Measurements from ENCODE around the gene PNKP. TPM values are rescaled to one million over a fixed set of nuclear protein-coding genes. Genes with fewer than 3 reads are reported as not detected.
A peak's percentile ranks its signal among the peaks of the same experiment; 100 is the strongest.

The PNKP gene
- total RNA-seq, 2 donors from 2014 or later: 29.2 to 32.5 TPM

- TF ChIP-seq, protein P1, sequence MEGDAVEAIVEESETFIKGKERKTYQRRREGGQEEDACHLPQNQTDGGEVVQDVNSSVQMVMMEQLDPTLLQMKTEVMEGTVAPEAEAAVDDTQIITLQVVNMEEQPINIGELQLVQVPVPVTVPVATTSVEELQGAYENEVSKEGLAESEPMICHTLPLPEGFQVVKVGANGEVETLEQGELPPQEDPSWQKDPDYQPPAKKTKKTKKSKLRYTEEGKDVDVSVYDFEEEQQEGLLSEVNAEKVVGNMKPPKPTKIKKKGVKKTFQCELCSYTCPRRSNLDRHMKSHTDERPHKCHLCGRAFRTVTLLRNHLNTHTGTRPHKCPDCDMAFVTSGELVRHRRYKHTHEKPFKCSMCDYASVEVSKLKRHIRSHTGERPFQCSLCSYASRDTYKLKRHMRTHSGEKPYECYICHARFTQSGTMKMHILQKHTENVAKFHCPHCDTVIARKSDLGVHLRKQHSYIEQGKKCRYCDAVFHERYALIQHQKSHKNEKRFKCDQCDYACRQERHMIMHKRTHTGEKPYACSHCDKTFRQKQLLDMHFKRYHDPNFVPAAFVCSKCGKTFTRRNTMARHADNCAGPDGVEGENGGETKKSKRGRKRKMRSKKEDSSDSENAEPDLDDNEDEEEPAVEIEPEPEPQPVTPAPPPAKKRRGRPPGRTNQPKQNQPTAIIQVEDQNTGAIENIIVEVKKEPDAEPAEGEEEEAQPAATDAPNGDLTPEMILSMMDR (IDR thresholded peaks at IDR 0.05): no peak
- no peak for DNase-seq (ENCODE audit: low spot score)
- Histone ChIP-seq H3K36me3 (peaks cover 51% of the 10 kb centered on the region), H3K27me3 (no peaks in the 10 kb centered on the region), H3K9me3 (no peaks in the 10 kb centered on the region), H3K4me1 (peaks cover 0 to 49% of the 10 kb centered on the region in 2 donors), H3K4me3 (no peak overlapping the region), H3K27ac (no peak overlapping the region)
Observed at GRCh38 chr19:49863935-49864320, 3.4 kb downstream of the PNKP start.

GRCh38 chr19:49863254-49863934 lies 4.0 kb downstream of the PNKP start:
- TF ChIP-seq, protein P1 (IDR thresholded peaks at IDR 0.05): no peak
- no peaks in the 10 kb centered on the region for H3K9me3 ChIP-seq
- H3K4me3 ChIP-seq: no peak overlapping the region
- H3K36me3 ChIP-seq: peaks cover 56% of the 10 kb centered on the region
- H3K27me3 ChIP-seq: no peaks in the 10 kb centered on the region
- peaks cover 0 to 43% of the 10 kb centered on the region in 2 donors for H3K4me1 ChIP-seq
- H3K27ac ChIP-seq: no peak overlapping the region
- DNase-seq (ENCODE audit: low spot score): no peak

GRCh38 chr19:49862391-49863253 lies 4.8 kb downstream of the PNKP start:
- TF ChIP-seq, protein P1 (IDR thresholded peaks at IDR 0.05): no peak
- Histone ChIP-seq H3K4me3 (no peak overlapping the region), H3K9me3 (no peaks in the 10 kb centered on the region), H3K4me1 (peaks cover 0 to 36% of the 10 kb centered on the region in 2 donors), H3K27me3 (no peaks in the 10 kb centered on the region), H3K27ac (no peak overlapping the region), H3K36me3 (peaks cover 64% of the 10 kb centered on the region)
- DNase-seq (ENCODE audit: low spot score): no peak

DNA sequence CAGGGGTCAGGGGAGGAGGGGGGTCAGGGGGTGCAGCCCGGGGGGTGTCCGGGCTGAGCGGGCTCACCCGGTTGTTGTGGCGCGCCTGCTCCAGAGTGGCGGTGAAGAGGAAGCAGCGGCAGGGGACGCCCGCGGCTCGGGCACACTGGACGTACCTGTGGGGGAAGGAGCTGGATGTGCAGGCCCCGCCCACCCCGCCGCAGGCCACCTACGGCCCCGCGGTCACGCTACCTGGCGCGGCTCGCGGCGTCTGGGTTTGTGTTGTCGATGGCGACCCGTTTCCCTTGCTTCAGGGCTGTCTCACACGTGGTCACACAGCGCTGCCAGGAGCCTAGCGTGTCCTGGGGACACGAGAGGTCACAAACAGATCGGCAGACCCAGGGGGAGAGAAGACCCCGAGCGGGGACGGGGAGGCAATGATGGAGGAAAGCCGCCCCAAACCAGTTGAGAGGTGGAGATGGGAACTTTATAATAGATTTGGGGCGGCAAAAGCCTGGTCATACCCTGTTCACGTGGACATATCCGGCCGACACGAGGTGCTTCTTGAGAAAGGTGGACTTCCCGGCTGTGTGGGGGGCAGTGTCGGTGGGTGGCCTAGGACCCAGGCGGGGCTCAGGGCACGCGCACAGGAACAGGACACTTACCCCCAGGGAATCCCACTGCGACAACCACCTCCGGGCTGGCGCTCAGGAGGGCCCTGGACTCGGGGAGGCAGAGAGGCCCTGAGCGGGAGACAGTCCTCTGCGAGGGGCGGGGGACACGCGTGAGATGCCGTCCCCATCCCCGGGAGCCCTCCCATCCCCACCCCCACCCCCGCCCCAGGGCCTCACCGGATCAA lies 5.6 kb downstream of the PNKP start:
- TF ChIP-seq, protein P1 (IDR thresholded peaks at IDR 0.05): no peak
- Histone ChIP-seq H3K36me3 (peaks cover 72% of the 10 kb centered on the region), H3K9me3 (no peaks in the 10 kb centered on the region), H3K27me3 (no peaks in the 10 kb centered on the region), H3K4me3 (no peak overlapping the region), H3K27ac (peak overlapping the region in 1 of 2 donors; percentile 48), H3K4me1 (peaks cover 0 to 32% of the 10 kb centered on the region in 2 donors)
- DNase-seq (ENCODE audit: low spot score): no peak

DNA sequence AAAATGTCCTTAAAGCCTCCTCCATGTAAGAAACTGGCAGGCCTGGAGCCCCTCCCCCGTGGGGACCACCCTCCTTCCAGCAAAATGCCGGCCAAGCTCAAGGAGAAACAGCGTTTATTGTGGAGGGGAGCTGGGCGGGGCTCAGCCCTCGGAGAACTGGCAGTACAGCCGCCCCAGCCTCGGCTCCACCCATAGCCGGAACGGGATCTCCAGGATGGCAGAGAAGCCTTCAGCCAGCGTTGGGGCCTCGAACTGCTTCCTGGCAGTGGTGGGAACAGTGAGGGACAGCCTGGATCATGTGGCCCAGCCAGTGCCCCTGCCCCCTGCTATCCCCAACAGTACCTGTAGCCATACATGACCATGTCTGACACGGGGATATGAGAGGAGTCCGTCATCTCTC lies 6.3 kb downstream of the PNKP start:
- Histone ChIP-seq H3K27ac (peak overlapping the region in 1 of 2 donors; percentile 48), H3K27me3 (no peaks in the 10 kb centered on the region), H3K4me1 (peaks cover 0 to 26% of the 10 kb centered on the region in 2 donors), H3K9me3 (no peaks in the 10 kb centered on the region), H3K4me3 (no peak overlapping the region), H3K36me3 (peaks cover 79% of the 10 kb centered on the region)
- no peak for DNase-seq (ENCODE audit: low spot score)
- TF ChIP-seq, protein P1 (IDR thresholded peaks at IDR 0.05): no peak

Data from right atrium auricular region (tissue), 2 donors.